ENCODE measurements around the gene OR10D3.
"Not testable (repeated sequence)": the region's sequence is repeated elsewhere in the genome, so short reads cannot be mapped to it uniquely, and the experiment has no call there.

Gene OR10D3

DNA sequence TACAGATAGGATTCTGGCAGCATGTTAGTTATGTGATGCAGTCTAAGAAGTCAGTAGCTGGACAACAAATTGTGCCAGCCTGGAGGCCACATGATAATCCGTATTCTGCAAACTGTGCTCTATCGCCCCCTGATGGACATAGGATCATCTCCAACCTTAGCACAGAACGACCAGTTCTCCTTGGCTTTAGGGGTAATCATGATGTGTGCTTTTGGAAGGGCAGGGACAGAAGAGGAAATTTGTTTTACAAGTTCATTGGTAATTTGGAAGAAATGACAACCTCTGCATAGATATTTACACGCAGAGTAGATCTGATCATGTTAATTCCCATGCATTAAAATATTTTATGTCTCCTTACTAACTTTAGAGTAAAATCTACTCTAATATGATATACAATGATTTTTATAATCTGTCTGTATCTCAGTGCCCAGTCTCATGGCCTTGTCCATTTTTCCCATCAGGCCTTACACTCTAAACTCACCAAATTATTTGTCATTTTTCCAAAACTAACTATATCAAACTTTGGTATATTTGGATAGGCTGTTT is 12.1 kb downstream of the OR10D3 start:
- no peak for DNase-seq (ENCODE audit: low spot score)

DNA sequence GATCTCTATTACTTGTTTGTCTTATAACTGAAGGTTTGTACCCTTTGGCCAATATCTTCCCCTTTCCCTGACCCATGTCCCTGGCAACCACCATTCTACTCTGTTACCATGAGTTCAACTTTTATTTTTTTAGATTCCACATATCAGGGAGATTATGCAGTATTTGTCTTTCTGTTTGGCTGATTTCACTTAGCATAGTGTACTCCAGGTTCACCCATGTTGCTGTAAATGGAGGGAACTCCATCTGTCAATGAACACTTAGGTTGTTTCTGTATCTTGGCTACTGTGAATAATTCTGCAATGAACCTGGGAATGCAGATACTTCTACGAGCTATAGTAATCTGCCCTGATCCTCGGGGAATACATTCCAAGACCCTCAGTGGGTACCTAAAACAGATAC is 14.9 kb downstream of the OR10D3 start:
- no peak for DNase-seq (ENCODE audit: low spot score)

DNA sequence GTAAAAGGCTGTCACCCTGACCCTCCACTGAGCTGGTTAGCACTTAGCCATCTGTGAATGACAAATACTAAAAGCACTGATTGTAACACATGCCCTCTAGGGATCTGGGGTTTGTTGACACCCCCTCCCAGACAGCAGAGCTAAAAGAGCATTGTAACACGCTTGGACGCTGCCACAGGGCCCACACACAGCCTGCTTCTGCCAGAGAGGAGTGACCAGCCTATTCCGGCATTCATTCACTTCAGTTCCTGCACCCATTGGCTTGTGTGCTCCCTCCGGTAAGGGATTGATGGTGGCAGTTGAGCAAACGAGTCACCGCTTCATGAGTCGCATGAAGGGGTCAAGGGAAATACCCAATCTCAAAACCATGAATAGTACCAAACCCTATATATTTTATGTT is 15.8 kb downstream of the OR10D3 start:
- DNase-seq (ENCODE audit: low spot score), result no peak

DNA sequence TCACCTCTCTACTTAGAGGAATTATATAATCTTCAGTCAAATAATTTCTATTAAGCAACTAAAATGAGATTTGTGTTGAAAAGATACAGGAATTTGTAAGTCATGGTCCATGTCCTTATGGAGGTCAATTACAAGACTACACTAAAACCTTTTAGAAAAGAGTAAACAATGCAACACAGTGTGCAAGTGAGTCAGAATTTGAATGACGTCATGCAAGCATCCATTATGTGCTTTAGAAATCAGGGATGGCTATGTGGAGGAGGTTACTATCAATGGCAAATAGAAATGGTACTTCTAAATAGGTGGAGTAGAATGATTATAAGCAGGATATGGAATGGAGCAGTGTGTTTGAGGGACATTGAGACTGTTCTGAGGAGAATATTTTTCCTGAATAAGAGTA is 16.6 kb downstream of the OR10D3 start:
- no peak for DNase-seq (ENCODE audit: low spot score)

DNA sequence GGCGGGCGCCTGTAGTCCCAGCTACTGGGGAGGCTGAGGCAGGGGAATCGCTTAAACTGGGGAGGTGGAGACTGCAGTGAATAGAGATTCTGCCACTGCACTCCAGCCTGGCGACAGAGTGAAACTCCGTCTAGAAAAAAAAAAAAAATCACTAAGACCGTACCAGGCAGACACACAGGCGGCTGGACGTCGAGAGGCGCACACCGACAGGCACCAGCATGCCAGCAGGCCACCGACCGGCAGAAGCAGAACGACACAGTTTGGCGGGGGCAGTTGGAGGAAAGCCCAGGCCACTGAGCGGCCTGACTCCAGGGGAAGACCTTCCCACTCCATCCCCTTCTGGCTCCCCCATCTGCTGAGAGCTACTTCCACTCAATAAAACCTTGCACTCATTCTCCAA is 17.5 kb downstream of the OR10D3 start:
- DNase-seq (ENCODE audit: low spot score), result no peak

DNA sequence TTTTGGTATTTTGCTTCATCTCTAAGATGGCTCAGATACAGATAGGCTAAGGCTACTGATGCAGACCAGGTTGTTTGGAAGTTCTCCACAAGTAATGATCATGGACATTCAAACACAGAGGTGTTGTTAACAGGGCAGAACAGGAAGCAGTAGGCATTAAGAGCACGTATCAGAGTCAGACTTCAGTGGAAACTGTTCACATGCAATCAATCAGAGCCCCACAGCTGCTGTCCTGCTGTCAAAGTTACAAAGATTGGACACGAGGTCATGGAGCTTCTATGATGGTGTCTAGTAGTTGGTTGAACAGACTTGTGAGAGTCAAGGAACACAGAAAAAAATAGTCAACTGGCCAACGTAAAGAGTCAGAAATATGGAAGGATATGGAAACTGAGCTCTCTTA is 19.8 kb downstream of the OR10D3 start:
- no peak for DNase-seq (ENCODE audit: low spot score)

DNA sequence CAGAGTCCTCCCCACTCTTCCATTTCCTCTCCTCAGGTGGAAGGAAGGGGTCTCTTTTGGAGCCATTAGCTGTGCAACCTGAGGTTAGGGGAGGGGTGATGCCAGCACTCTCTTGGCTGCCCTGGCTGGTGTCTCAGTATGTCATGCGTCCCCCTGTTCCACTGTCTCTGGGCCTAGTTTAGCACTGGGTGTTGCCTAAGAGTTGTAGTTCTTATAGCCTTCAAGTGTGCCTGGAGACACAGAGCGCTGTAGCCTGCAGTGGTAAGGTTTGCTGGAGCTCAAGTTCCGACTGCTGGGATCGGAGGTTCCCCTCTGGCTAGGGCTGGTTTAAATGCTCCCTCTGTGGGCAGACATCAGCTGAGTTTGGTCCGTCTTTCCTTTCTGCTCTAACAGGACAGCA is 20.9 kb downstream of the OR10D3 start:
- DNase-seq (ENCODE audit: low spot score), result no peak

DNA sequence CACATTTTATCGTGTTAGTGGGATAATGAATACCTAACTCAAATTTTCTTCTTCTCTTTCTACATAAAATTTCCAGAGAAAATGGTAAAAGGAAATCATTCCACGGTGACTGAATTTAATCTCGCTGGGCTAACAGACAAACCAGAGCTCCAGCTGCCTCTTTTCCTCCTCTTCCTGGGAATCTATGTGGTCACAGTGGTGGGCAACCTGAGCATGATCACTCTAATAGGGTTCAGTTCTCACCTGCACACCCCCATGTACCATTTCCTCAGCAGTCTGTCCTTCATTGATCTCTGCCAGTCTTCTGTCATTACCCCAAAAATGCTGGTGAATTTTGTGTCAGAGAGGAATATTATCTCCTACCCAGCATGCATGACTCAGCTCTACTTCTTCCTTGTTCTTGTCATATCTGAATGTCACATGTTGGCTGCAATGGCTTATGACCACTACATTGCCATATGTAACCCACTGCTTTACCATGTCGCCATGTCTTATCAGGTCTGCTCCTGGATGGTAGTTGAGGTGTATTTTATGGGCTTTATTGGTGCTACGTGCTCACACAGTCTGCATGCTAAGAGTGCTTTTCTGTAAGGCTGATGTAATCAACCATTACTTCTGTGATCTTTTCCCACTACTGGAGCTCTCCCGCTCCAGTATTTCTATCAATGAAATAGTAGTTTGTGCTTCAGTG is 24.1 kb downstream of the OR10D3 start:
- DNase-seq (ENCODE audit: low spot score), result no peak

DNA sequence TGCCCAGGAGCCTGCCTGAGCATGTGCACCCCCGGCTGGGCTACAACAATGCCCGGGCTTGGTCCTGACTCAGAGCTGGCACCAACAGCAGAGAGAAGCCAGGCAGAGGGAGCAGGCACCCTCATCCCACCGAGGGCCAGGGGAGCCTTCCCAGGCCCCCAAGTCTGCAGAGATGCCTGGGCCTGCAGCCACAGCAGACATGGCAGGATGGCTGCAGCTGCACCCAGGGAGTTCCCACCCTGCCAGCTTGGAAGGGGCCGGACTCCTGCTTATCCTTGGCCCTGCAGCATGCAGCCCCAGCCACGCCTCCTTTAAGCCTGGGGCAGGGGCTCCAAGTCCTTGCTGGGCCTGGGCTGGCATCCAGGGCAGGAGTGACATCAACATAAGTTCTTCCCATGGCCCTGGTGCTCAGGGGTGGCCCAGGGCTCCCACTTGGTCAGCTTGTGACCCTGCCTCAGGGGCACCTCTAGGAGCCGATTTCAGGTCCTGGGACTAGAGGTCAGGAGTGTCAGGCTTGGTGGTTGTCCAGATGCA is 26.7 kb downstream of the OR10D3 start:
- no peak for DNase-seq (ENCODE audit: low spot score)

DNA sequence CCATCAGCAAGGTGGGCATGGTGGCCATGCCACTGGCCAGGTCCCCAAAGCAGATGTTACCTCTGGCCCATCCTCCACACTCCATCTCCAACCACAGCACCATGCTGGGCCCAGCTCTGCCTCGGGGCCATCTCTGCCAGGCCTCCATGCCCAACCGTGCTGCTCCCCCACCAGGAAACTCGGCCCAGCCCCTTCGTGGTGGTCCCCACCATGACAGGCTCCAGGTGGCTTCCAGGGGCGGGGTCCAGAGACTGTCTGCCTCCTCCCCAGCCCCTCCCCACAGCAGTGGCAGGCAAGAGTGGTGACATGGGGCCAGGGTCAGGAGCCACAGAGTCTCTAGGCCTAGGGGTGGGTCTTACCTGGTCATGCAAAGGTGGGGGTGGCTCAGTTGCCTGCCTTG is 27.3 kb downstream of the OR10D3 start:
- no peak for DNase-seq (ENCODE audit: low spot score)

DNA sequence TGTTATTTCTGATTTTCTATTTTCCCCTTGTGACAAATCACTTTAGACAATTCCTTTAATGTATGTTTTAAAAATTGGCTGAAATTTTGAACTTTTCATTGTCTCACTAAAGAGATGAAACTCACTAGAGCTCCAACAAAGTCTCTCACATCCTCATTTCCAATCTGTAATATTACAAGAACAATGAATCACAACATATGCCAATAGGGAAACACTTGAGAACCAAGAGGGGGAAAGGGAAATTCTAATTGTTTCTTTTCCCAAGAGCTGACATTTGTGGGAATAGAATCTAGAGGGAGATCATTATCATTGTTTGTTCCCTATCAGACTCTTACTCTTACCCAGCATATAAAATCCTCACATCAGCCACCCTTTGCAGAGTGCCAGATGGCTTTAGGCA is 28.2 kb downstream of the OR10D3 start:
- DNase-seq (ENCODE audit: low spot score), result no peak

DNA sequence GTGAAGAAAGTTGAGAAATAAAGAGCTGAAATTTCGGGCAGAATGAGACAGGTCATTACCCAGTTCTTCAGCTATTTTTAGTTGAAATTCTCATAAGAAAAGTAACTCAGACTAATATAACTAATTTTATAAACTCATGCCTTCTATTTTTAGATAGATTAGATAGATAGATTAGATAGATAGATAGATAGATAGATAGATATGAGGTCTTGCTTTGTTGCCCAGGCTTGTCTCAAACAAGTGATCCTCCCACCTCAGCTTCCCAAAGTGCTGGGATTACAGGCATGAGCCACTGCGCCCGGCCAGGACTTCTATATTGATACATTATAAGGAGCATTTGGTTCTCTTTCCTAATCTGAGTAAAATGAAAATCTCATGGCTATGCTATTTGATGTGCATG is 30.9 kb downstream of the OR10D3 start:
- no peak for DNase-seq (ENCODE audit: low spot score)

DNA sequence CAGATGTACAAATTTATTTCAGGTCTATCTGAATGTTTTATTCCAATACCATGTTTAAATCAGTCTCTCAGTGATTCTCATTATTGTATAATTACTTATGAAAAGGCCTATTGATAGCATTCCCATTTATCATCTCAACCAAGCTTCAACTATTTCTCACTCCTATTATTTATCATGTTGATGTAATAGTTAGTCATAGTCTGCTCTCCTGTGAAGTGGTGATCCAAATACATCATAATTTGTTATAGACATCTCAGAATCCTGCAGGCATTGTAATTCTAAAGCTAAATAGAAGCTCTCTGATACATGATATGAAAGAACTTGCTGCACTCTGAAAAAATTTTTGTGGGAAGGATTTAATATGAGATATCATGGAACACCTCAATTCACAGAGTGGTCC is 36.0 kb downstream of the OR10D3 start:
- DNase-seq (ENCODE audit: low spot score), result no peak

DNA sequence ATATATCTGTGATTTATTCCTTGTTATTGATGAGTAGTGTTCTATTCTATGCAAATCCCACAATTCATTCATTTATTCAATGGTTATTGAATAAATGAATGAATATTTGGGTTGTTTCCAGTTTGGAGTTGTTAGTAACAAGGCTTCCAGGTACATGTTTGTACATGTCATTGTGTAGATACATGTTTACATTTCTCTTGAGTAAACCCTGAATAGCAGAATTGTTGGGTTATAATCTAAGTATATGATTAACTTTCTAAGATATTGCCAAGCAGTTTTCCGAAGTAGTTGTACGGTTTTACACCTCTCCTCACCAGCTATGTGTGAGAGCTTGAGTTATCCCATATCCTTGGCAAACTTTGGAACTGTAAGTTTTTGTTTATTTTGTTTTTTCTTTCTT is 39.3 kb downstream of the OR10D3 start:
- no peak for DNase-seq (ENCODE audit: low spot score)

DNA sequence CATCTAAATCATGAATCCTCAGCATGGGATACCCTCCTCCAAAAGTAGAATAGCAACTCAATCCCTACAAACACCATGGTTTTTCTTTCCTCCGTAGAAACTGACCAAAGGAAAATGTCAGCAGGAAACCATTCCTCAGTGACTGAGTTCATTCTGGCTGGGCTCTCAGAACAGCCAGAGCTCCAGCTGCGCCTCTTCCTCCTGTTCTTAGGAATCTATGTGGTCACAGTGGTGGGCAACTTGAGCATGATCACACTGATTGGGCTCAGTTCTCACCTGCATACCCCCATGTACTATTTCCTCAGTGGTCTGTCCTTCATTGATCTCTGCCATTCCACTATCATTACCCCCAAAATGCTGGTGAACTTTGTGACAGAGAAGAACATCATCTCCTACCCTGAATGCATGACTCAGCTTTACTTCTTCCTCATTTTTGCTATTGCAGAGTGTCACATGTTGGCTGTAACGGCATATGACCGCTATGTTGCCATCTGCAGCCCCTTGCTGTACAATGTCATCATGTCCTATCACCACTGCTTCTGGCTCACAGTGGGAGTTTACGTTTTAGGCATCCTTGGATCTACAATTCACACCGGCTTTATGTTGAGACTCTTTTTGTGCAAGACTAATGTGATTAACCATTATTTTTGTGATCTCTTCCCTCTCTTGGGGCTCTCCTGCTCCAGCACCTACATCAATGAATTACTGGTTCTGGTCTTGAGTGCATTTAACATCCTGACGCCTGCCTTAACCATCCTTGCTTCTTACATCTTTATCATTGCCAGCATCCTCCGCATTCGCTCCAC is 41.7 kb downstream of the OR10D3 start:
- not testable (repeated sequence) for DNase-seq (ENCODE audit: low spot score)

DNA sequence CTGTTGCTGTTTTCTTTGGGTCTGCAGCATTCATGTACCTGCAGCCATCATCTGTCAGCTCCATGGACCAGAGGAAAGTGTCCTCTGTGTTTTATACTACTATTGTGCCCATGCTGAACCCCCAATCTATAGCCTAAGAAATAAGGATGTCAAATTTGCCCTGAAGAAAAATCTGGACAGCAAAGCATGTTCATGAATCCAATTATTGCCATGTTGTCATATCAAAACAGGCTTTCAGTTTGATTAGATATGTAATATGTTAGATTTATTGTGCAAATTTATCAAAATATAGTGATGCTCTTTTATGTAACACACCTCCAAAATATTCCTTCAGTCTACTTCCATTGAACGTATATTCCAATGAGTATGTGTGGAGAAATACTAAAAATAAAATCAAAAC is 42.3 kb downstream of the OR10D3 start:
- DNase-seq (ENCODE audit: low spot score), result no peak

DNA sequence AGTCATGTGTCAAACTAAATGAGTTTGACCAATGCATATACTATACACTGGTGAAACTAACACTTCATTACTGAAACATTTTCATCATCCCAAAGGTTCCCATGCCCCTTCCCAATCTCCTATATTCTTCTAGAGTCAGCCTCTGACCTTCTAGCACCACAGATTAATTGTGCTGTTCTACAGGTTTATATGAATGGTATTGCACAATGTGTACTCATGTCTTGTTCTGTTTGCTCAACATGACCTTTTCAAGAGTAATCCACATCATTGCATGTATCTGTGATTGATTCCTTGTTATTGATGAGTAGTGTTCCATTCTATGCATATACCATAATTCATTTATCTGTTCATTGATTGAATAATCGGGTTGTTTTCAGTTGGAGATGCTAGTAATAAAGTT is 50.2 kb downstream of the OR10D3 start:
- no peak for DNase-seq (ENCODE audit: low spot score)
